GM12878 (cell line): Measurements from ENCODE around the gene UGT8. TPM values are rescaled to one million over a fixed set of nuclear protein-coding genes. Genes with fewer than 3 reads are reported as not detected.

ENCODE experiments used
- ATF7 ChIP-seq: fragments of 450-650 bp; IDR thresholded peaks from 2 replicates; pipeline ENCODE4 v1.6.1; 2016; ENCODE audit warnings: low read depth, mild to moderate bottlenecking
- BMI1 ChIP-seq: fragments of 450-650 bp; IDR thresholded peaks from 2 replicates; pipeline ENCODE4 v1.6.1; 2016; ENCODE audit warnings: mild to moderate bottlenecking, moderate library complexity, borderline replicate concordance
- ESRRA ChIP-seq: IDR thresholded peaks from 2 replicates; pipeline ENCODE4 v1.6.1; 2012; ENCODE audit warnings: mild to moderate bottlenecking, low read length, improper control_type of control experiment
- ETV6 ChIP-seq, 2 experiments: fragments of 450-650 bp in 1 of 2; IDR thresholded peaks in 1 of 2; conservative IDR thresholded peaks in 1 of 2; 2 replicates each; pipeline ENCODE4 v1.6.1; 2014; ENCODE audit warnings: antibody characterized with exemption in 1 of 2, borderline replicate concordance in 1 of 2, low read depth in 1 of 2, mild to moderate bottlenecking in 1 of 2, moderate library complexity in 1 of 2
- HDAC6 ChIP-seq: fragments of 200-600 bp; sonication (generic); IDR thresholded peaks from one replicate; pipeline ENCODE4 v1.8.0; 2017; ENCODE audit warnings: antibody characterized with exemption; ENCODE audit not compliant: unreplicated experiment
- IKZF1 ChIP-seq: fragments of 450-650 bp; conservative IDR thresholded peaks from 2 replicates; pipeline ENCODE4 v1.6.1; 2017; ENCODE audit warnings: antibody characterized with exemption, mild to moderate bottlenecking
- IKZF2 ChIP-seq, 2 experiments: fragments of 450-650 bp; IDR thresholded peaks; 2 replicates each; pipeline ENCODE4 v1.6.1; 2017; ENCODE audit warnings: mild to moderate bottlenecking in 2 of 2, moderate library complexity in 2 of 2
- IRF4 ChIP-seq: IDR thresholded peaks from 2 replicates; pipeline ENCODE4 v1.6.1; 2011; ENCODE audit warnings: low read depth, low read length
- MEF2B ChIP-seq: fragments of 450-650 bp; IDR thresholded peaks from 2 replicates; pipeline ENCODE4 v1.6.1; 2018; ENCODE audit warnings: mild to moderate bottlenecking, moderate library complexity; ENCODE audit not compliant: partially characterized antibody, poor library complexity, severe bottlenecking
- NBN ChIP-seq: fragments of 450-650 bp; IDR thresholded peaks from 2 replicates; pipeline ENCODE4 v1.6.1; 2016
- NFYB ChIP-seq: IDR thresholded peaks from 2 replicates; pipeline ENCODE4 v1.6.1; 2011; ENCODE audit warnings: low read depth, mild to moderate bottlenecking, low read length, improper control_type of control experiment, moderate library complexity; ENCODE audit not compliant: insufficient read depth
- NR2C2 ChIP-seq: IDR thresholded peaks from 2 replicates; pipeline ENCODE4 v1.6.1; 2011; ENCODE audit warnings: borderline replicate concordance, low read depth; ENCODE audit not compliant: control insufficient read depth, insufficient read length
- PML ChIP-seq: IDR thresholded peaks from 2 replicates; pipeline ENCODE4 v1.6.1; 2012; ENCODE audit warnings: low read length, inconsistent platforms
- POU2F2 ChIP-seq: IDR thresholded peaks from 3 replicates; pipeline ENCODE4 v1.6.1; 2011; ENCODE audit warnings: low read depth, mild to moderate bottlenecking, low read length, borderline replicate concordance
- RBBP5 ChIP-seq: fragments of 200-600 bp; sonication (generic); conservative IDR thresholded peaks from 2 replicates; pipeline ENCODE4 v1.6.1; 2016
- SUPT20H ChIP-seq: IDR thresholded peaks from 2 replicates; pipeline ENCODE4 v1.6.1; 2011; ENCODE audit warnings: low read depth, mild to moderate bottlenecking, low read length, moderate library complexity, borderline replicate concordance; ENCODE audit not compliant: control insufficient read depth
- WRNIP1 ChIP-seq: IDR thresholded peaks from 2 replicates; pipeline ENCODE4 v1.6.1; 2011; ENCODE audit warnings: low read depth, low read length, improper control_type of control experiment, borderline replicate concordance
- ZBED1 ChIP-seq: IDR thresholded peaks from 2 replicates; pipeline ENCODE4 v1.6.1; 2016; ENCODE audit warnings: borderline replicate concordance
- polyA plus RNA-seq, 11 experiments: library from polyadenylated mRNA; depleted of rRNA in 4 of 11; unstranded in 6 of 11; stranded (reverse) in 5 of 11; fragments of >200 nt; fragmentation: Nextera tagmentation in 4 of 11; fragmentation: Illumina TruSeq in 1 of 11; extraction: Ambion mirVana in 4 of 11; extraction: Trizol in 1 of 11; gene quantifications; 1 replicate in 1 of 11; 2 replicates in 10 of 11; pipeline versions ENCODE4 v1.2.1 to v1.2.3, GENCODE V29; 2011 to 2016; ENCODE audit warnings: inconsistent platforms in 2 of 11, missing spikeins in 2 of 11, low read depth in 1 of 11
- total RNA-seq, 4 experiments: library from RNA; depleted of rRNA in 3 of 4; stranded (reverse); fragments of >200 nt in 3 of 4; fragmentation: Illumina TruSeq in 1 of 4; extraction: Trizol in 1 of 4; gene quantifications; 2 replicates each; pipeline versions ENCODE4 v1.2.1 to v1.2.3, GENCODE V29; 2013 to 2021
- TF ChIP-seq, protein P1 (sequence below): fragments of 450-650 bp; IDR thresholded peaks from 2 replicates; pipeline ENCODE4 v1.6.1; 2017; ENCODE audit warnings: mild to moderate bottlenecking, low read depth, inconsistent platforms; ENCODE audit not compliant: poor library complexity, severe bottlenecking
- TF ChIP-seq, protein P2 (sequence below): fragments of 450-650 bp; formaldehyde crosslinking; IDR thresholded peaks from 2 replicates; pipeline ENCODE4 v1.4.0; 2022; ENCODE audit warnings: mild to moderate bottlenecking, moderate library complexity
- TF ChIP-seq, protein P3 (sequence below): fragments of 450-650 bp; IDR thresholded peaks from 2 replicates; pipeline ENCODE4 v1.6.1; 2017; ENCODE audit warnings: antibody characterized with exemption, mild to moderate bottlenecking, moderate library complexity

The UGT8 gene
- total and polyA plus RNA-seq, 10 of the 15 experiments (the other 5 are each of a cell fraction or from before 2014, with no cell fraction given): 0.16 to 1.1 (median 0.49) TPM

- TF ChIP-seq SUPT20H: no peak
- peak; percentile 86 for TF ChIP-seq IKZF1
- peak; percentile 99 for TF ChIP-seq IRF4
- peak; percentile 95 for TF ChIP-seq MEF2B
- TF ChIP-seq ATF7: peak; percentile 92
- TF ChIP-seq, protein P1, sequence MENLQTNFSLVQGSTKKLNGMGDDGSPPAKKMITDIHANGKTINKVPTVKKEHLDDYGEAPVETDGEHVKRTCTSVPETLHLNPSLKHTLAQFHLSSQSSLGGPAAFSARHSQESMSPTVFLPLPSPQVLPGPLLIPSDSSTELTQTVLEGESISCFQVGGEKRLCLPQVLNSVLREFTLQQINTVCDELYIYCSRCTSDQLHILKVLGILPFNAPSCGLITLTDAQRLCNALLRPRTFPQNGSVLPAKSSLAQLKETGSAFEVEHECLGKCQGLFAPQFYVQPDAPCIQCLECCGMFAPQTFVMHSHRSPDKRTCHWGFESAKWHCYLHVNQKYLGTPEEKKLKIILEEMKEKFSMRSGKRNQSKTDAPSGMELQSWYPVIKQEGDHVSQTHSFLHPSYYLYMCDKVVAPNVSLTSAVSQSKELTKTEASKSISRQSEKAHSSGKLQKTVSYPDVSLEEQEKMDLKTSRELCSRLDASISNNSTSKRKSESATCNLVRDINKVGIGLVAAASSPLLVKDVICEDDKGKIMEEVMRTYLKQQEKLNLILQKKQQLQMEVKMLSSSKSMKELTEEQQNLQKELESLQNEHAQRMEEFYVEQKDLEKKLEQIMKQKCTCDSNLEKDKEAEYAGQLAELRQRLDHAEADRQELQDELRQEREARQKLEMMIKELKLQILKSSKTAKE: peak; percentile 100
- TF ChIP-seq ETV6 (conservative IDR thresholded peaks at IDR 0.05 in 1 of 2, IDR thresholded peaks at IDR 0.05 in 1 of 2; ENCODE audit: borderline replicate concordance in 1 of 2, low read depth in 1 of 2): peak in 1 of 2 experiments; percentile 77; a peak in 1 of 4 replicates
- TF ChIP-seq NR2C2: no peak
- TF ChIP-seq PML: peak; percentile 81
- no peak for TF ChIP-seq WRNIP1
- TF ChIP-seq, protein P2, sequence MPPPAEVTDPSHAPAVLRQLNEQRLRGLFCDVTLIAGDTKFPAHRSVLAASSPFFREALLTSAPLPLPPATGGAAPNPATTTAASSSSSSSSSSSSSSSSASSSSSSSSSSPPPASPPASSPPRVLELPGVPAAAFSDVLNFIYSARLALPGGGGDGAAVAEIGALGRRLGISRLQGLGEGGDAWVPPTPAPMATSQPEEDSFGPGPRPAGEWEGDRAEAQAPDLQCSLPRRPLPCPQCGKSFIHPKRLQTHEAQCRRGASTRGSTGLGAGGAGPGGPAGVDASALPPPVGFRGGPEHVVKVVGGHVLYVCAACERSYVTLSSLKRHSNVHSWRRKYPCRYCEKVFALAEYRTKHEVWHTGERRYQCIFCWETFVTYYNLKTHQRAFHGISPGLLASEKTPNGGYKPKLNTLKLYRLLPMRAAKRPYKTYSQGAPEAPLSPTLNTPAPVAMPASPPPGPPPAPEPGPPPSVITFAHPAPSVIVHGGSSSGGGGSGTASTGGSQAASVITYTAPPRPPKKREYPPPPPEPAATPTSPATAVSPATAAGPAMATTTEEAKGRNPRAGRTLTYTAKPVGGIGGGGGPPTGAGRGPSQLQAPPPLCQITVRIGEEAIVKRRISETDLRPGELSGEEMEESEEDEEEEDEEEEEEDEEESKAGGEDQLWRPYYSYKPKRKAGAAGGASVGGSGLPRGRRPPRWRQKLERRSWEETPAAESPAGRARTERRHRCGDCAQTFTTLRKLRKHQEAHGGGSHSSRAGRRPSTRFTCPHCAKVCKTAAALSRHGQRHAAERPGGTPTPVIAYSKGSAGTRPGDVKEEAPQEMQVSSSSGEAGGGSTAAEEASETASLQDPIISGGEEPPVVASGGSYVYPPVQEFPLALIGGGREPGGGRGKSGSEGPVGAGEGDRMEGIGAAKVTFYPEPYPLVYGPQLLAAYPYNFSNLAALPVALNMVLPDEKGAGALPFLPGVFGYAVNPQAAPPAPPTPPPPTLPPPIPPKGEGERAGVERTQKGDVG (CRISPR knock-in tag): no peak
- TF ChIP-seq, protein P3, sequence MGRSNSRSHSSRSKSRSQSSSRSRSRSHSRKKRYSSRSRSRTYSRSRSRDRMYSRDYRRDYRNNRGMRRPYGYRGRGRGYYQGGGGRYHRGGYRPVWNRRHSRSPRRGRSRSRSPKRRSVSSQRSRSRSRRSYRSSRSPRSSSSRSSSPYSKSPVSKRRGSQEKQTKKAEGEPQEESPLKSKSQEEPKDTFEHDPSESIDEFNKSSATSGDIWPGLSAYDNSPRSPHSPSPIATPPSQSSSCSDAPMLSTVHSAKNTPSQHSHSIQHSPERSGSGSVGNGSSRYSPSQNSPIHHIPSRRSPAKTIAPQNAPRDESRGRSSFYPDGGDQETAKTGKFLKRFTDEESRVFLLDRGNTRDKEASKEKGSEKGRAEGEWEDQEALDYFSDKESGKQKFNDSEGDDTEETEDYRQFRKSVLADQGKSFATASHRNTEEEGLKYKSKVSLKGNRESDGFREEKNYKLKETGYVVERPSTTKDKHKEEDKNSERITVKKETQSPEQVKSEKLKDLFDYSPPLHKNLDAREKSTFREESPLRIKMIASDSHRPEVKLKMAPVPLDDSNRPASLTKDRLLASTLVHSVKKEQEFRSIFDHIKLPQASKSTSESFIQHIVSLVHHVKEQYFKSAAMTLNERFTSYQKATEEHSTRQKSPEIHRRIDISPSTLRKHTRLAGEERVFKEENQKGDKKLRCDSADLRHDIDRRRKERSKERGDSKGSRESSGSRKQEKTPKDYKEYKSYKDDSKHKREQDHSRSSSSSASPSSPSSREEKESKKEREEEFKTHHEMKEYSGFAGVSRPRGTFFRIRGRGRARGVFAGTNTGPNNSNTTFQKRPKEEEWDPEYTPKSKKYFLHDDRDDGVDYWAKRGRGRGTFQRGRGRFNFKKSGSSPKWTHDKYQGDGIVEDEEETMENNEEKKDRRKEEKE: no peak
- TF ChIP-seq IKZF2 (IDR thresholded peaks at IDR 0.05): peak; percentile 89 to 91
- TF ChIP-seq NBN: peak; percentile 86
- peak; percentile 90 for TF ChIP-seq ZBED1
- TF ChIP-seq RBBP5: no peak
- no peak for TF ChIP-seq HDAC6
- peak; percentile 87 for TF ChIP-seq BMI1
- no peak for TF ChIP-seq NFYB
- peak; percentile 65; the same call in 2 of the 3 replicates for TF ChIP-seq POU2F2
- peak; percentile 99 for TF ChIP-seq ESRRA
Measured at GRCh38 chr4:114603497-114603896, 4.9 kb downstream of the UGT8 start (continued).
